Left cardiac atrium (tissue), 4 donors: ENCODE results near the gene THTPA. TPM values are rescaled to one million over a fixed set of nuclear protein-coding genes. Genes with fewer than 3 reads are reported as not detected.
"Not testable (repeated sequence)": the region's sequence is repeated elsewhere in the genome, so short reads cannot be mapped to it uniquely, and the experiment has no call there.

Experiments
- ATAC-seq, 2 donors: fragments of 200-7000 bp; cut with Tn5 transposase; one replicate each; pipeline ENCODE4 v1.9.1; 2020; ENCODE audit warnings: mild to moderate bottlenecking in 2 of 2, moderate library complexity in 2 of 2
- DNase-seq: peaks from one replicate; pipeline ENCODE4 v3.0.0-alpha.2; 2020
- intact Hi-C, 2 donors: fragments of 100-400 bp; cut with DNase I; formaldehyde crosslinking; loops; one replicate each; pipeline versions ENCODE4 v1.14.1 to v1.15.1; 2022 to 2023
- total RNA-seq, 2 donors: library from RNA; stranded (reverse); fragmentation: NEBNext Ultra II Directional; extraction: Animal tissue kit (Norgen Biotek cat#: 25700); gene quantifications; one replicate each; pipeline ENCODE4 v1.2.1, GENCODE V29; 2021
- donor health status: DM: no; HTN: yes; CAD: no.
- donor health status: DM: no; HTN: yes; CAD: no; lungs with severe emphysema.
- donor health status: DM: yes; HTN: yes; CAD: no.
- donor health status: Dilated cardiomyopathy.

THTPA gene
- total RNA-seq, 2 donors from 2014 or later, result 17.3 to 18.9 TPM

GRCh38 chr14:23530375-23531055 is 25.6 kb upstream of the THTPA start:
- no peak for ATAC-seq
- intact Hi-C loops, result no loop called here
- no peak for DNase-seq

GRCh38 chr14:23531391-23531790 is 24.7 kb upstream of the THTPA start:
- ATAC-seq (no peak), DNase-seq (no peak)
- intact Hi-C loops, result no loop called here

GRCh38 chr14:23532658-23533057 is 23.4 kb upstream of the THTPA start:
- no peak for DNase-seq
- intact Hi-C loops, result no loop called here
- ATAC-seq, result no peak

GRCh38 chr14:23533652-23534435 is 22.2 kb upstream of the THTPA start:
- no peak for DNase-seq
- intact Hi-C loops, result no loop called here
- no peak for ATAC-seq

- no peak for ATAC-seq
- intact Hi-C loops, result no loop called here
- DNase-seq, result no peak
Measured at GRCh38 chr14:23535943-23536342, 20.1 kb upstream of the THTPA start.

GRCh38 chr14:23536494-23536893 is 19.6 kb upstream of the THTPA start:
- ATAC-seq (no peak), DNase-seq (no peak)
- intact Hi-C loops, result no loop called here

- intact Hi-C loops, ATAC-seq, DNase-seq: not testable (repeated sequence)
Measured at GRCh38 chr14:23536906-23537305, 19.2 kb upstream of the THTPA start.

- intact Hi-C loops, result no loop called here
- ATAC-seq (no peak), DNase-seq (no peak)
Measured at GRCh38 chr14:23537351-23538049, 18.6 kb upstream of the THTPA start.

- intact Hi-C loops, result no loop called here
- ATAC-seq (no peak), DNase-seq (no peak)
Measured at GRCh38 chr14:23538050-23538718, 17.9 kb upstream of the THTPA start.

- DNase-seq (no peak), ATAC-seq (peak; percentile 72 to 75)
- intact Hi-C loops, result no loop called here
Measured at GRCh38 chr14:23538785-23539184, 17.3 kb upstream of the THTPA start.

GRCh38 chr14:23539248-23540140 is 16.6 kb upstream of the THTPA start:
- intact Hi-C loops, result no loop called here
- DNase-seq (no peak), ATAC-seq (peak; percentile 58 to 71)

GRCh38 chr14:23540141-23540469 is 16.0 kb upstream of the THTPA start:
- no peak for ATAC-seq
- intact Hi-C loops, result no loop called here
- DNase-seq, result no peak

- intact Hi-C loops, result no loop called here
- no peak for ATAC-seq
- DNase-seq, result no peak
Measured at GRCh38 chr14:23542261-23542660, 13.8 kb upstream of the THTPA start.

GRCh38 chr14:23543403-23543802 is 12.7 kb upstream of the THTPA start:
- DNase-seq, result no peak
- intact Hi-C loops, result no loop called here

GRCh38 chr14:23544511-23545447 is 11.3 kb upstream of the THTPA start:
- intact Hi-C loops, result no loop called here
- DNase-seq (peak; percentile 51), ATAC-seq (peak; percentile 77 to 95)

More at GRCh38 chr14:23543403-23543802, 12.7 kb upstream of the THTPA start:
- no peak for ATAC-seq

- intact Hi-C loops, result no loop called here
- ATAC-seq (peak in 1 of 2 donors; percentile 41), DNase-seq (no peak)
Measured at GRCh38 chr14:23545740-23546365, 10.2 kb upstream of the THTPA start.

GRCh38 chr14:23546450-23547035 is 9.5 kb upstream of the THTPA start:
- intact Hi-C loops, result no loop called here
- no peak for DNase-seq
- no peak for ATAC-seq
